OCI-LY1 (cell line): ENCODE data around the gene HSF4.

Experiments
- H2AFZ ChIP-seq: fragments of 200-600 bp; sonication (generic), shearing (Covaris generic); 2 replicates; pipeline ENCODE4 v1.6.0; 2014; ENCODE audit warnings: antibody characterized with exemption, mild to moderate bottlenecking, low read length
- H3F3A ChIP-seq: fragments of 200-600 bp; sonication (generic), shearing (Covaris generic); 2 replicates; pipeline ENCODE4 v1.6.0; 2014; ENCODE audit warnings: mild to moderate bottlenecking, antibody characterized with exemption, low read length, moderate library complexity; ENCODE audit not compliant: insufficient read depth
- H3K27ac ChIP-seq: fragments of 200-600 bp; sonication (generic); 2 replicates; pipeline ENCODE4 v1.5.1; 2014; ENCODE audit warnings: low read length, mixed run types, mild to moderate bottlenecking, low read depth; ENCODE audit not compliant: poor library complexity, severe bottlenecking
- H3K27me3 ChIP-seq: fragments of 200-600 bp; sonication (generic); 2 replicates; pipeline ENCODE4 v1.6.0; 2014; ENCODE audit warnings: antibody characterized with exemption, mild to moderate bottlenecking, low read length, moderate library complexity; ENCODE audit not compliant: insufficient read depth
- H3K36me3 ChIP-seq: fragments of 200-600 bp; sonication (generic); 2 replicates; pipeline ENCODE4 v1.6.1; 2014; ENCODE audit warnings: mild to moderate bottlenecking, antibody characterized with exemption, low read length, moderate library complexity, mixed read lengths; ENCODE audit not compliant: insufficient read depth
- H3K4me1 ChIP-seq: fragments of 200-600 bp; sonication (generic); 2 replicates; pipeline ENCODE4 v1.5.1; 2014; ENCODE audit warnings: mild to moderate bottlenecking, low read length, moderate library complexity; ENCODE audit not compliant: insufficient read depth, severe bottlenecking
- H3K4me2 ChIP-seq: fragments of 200-600 bp; sonication (generic), shearing (Covaris generic); 2 replicates; pipeline ENCODE4 v1.6.1; 2014; ENCODE audit warnings: low read length
- H3K4me3 ChIP-seq: fragments of 200-600 bp; sonication (generic); 2 replicates; pipeline ENCODE4 v1.5.1; 2014; ENCODE audit warnings: low read length, low read depth, mild to moderate bottlenecking, mixed read lengths; ENCODE audit not compliant: poor library complexity, severe bottlenecking
- H3K79me2 ChIP-seq: fragments of 200-600 bp; shearing (Covaris generic); 2 replicates; pipeline ENCODE4 v1.6.1; 2016; ENCODE audit warnings: mixed run types, low read length, mixed read lengths; ENCODE audit not compliant: insufficient read depth
- H3K9ac ChIP-seq: fragments of 200-600 bp; sonication (generic), shearing (Covaris generic); 2 replicates; pipeline ENCODE4 v1.6.1; 2014; ENCODE audit warnings: mild to moderate bottlenecking, low read length, mixed read lengths
- H3K9me2 ChIP-seq: fragments of 200-600 bp; sonication (generic), shearing (Covaris generic); 2 replicates; pipeline ENCODE4 v1.6.1; 2014; ENCODE audit warnings: low read depth, mild to moderate bottlenecking, low read length, mixed read lengths
- H3K9me3 ChIP-seq: fragments of 200-600 bp; shearing (Covaris generic); 2 replicates; pipeline ENCODE4 v1.6.1; 2014; ENCODE audit warnings: low read length, mixed read lengths
- H4K20me1 ChIP-seq: fragments of 200-600 bp; sonication (generic), shearing (Covaris generic); 2 replicates; pipeline ENCODE4 v1.6.0; 2016; ENCODE audit warnings: mild to moderate bottlenecking, low read length; ENCODE audit not compliant: insufficient read depth
- EZH2 ChIP-seq: fragments of 200-600 bp; sonication (generic), shearing (Covaris generic); IDR thresholded peaks from 2 replicates; pipeline ENCODE4 v1.8.0; 2017; ENCODE audit warnings: borderline replicate concordance, mixed run types, mild to moderate bottlenecking, antibody characterized with exemption, low read length, moderate library complexity, mixed read lengths
- TF ChIP-seq, protein P1 (sequence below): fragments of 200-600 bp; sonication (generic), shearing (Covaris generic); IDR thresholded peaks from 2 replicates; pipeline ENCODE4 v1.5.1; 2017; ENCODE audit warnings: mild to moderate bottlenecking, antibody characterized with exemption, low read length, moderate library complexity, mixed read lengths

The HSF4 gene

DNA sequence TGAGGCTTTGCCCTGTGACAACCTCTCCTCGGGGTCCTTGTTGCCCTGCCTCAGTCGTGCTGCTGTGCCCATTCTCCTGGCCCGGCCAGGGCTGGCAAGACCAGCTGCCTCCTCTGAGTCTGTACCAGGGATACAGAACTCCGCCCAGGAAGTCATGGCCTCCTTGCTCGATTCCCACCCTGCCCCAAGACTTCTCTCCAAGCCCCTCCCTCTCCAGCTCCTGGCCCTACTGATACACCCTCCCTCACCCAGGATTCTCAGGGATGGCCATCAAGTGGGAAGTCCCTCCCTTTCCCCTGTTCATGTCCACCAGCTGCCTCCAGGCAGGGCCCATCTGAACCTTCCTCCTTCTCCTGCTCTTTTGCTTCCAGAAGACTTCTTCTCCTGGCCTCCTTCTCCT lies 51.2 kb downstream of the HSF4 start:
- no peak overlapping the region for H3K27ac ChIP-seq
- no peaks in the 10 kb centered on the region for H4K20me1 ChIP-seq
- H3K9me3 ChIP-seq: no peaks in the 10 kb centered on the region
- H3K79me2 ChIP-seq: no peaks in the 10 kb centered on the region
- no peak for TF ChIP-seq EZH2
- TF ChIP-seq, protein P1, sequence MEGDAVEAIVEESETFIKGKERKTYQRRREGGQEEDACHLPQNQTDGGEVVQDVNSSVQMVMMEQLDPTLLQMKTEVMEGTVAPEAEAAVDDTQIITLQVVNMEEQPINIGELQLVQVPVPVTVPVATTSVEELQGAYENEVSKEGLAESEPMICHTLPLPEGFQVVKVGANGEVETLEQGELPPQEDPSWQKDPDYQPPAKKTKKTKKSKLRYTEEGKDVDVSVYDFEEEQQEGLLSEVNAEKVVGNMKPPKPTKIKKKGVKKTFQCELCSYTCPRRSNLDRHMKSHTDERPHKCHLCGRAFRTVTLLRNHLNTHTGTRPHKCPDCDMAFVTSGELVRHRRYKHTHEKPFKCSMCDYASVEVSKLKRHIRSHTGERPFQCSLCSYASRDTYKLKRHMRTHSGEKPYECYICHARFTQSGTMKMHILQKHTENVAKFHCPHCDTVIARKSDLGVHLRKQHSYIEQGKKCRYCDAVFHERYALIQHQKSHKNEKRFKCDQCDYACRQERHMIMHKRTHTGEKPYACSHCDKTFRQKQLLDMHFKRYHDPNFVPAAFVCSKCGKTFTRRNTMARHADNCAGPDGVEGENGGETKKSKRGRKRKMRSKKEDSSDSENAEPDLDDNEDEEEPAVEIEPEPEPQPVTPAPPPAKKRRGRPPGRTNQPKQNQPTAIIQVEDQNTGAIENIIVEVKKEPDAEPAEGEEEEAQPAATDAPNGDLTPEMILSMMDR: no peak
- no peaks in the 10 kb centered on the region for H3K4me1 ChIP-seq
- H3F3A ChIP-seq: no peaks in the 10 kb centered on the region
- no peak overlapping the region for H3K9ac ChIP-seq
- no peak overlapping the region for H2AFZ ChIP-seq
- H3K4me2 ChIP-seq: no peak overlapping the region
- H3K9me2 ChIP-seq: no peaks in the 10 kb centered on the region
- H3K27me3 ChIP-seq: no peaks in the 10 kb centered on the region
- H3K36me3 ChIP-seq: no peaks in the 10 kb centered on the region
- H3K4me3 ChIP-seq: no peak overlapping the region

DNA sequence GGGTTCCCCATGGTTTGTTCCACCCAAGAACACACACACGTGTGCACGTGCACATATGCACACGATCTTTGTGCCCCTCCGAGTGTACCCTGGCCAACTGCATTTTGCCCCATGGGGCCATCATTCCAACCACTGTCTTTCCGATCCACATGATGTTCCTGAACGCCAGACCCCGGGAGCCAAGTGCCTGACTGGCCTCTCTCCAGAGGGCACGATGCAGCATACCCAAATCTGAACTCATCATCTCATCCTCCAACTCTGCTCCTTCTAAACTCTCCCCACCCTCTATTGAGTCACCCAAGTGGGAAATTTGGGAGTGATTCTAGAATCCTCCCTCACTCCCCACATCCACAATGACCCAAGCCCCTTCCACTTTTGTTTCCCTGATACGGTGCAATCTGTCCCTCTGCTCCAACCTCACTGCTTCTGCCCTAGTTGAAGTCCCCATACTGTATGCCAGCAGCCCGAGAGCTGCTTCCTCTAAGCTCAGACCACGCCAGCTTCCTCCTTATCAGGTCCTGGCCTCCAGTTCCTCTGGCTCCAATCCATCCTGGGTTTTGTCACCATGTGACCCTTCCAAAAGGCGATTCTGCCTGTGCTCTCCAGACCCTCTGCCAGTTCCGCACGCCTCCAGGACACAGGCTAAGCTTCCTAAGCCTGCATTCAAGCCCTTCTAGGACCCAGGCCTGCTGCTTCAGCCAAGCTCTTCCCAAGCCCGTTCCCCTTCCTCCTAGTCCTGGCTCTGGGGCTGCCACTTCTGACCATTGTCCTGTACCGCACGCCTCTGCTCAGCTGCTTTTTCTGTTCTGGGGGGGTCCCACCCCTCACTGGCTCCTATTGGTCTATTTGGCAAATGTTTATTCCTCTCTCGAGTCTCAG lies 52.3 kb downstream of the HSF4 start:
- Histone ChIP-seq H3K79me2 (no peaks in the 10 kb centered on the region), H2AFZ (no peak overlapping the region), H3K4me1 (no peaks in the 10 kb centered on the region), H3K36me3 (no peaks in the 10 kb centered on the region), H3K9ac (no peak overlapping the region), H4K20me1 (no peaks in the 10 kb centered on the region), H3K9me3 (no peaks in the 10 kb centered on the region), H3K9me2 (no peaks in the 10 kb centered on the region), H3K27ac (no peak overlapping the region), H3K27me3 (no peaks in the 10 kb centered on the region), H3F3A (no peaks in the 10 kb centered on the region), H3K4me2 (no peak overlapping the region), H3K4me3 (no peak overlapping the region)
- no peak for TF ChIP-seq EZH2
- TF ChIP-seq, protein P1: no peak
